HFFc6 (cell line): ENCODE data around the gene SLC22A5. TPM values are rescaled to one million over a fixed set of nuclear protein-coding genes. Genes with fewer than 3 reads are reported as not detected.

Source experiments
- DNase-seq: peaks from one replicate; pipeline ENCODE4 v3.0.0-alpha.2; 2018
- H3K27ac Mint-ChIP-seq: 2 replicates; pipeline ENCODE4 v1.8.0; 2020; ENCODE audit warnings: mild to moderate bottlenecking, mixed read lengths
- H3K27me3 Mint-ChIP-seq: 2 replicates; pipeline ENCODE4 v1.8.0; 2021; ENCODE audit warnings: mild to moderate bottlenecking, moderate library complexity, mixed read lengths; ENCODE audit not compliant: insufficient read depth
- H3K36me3 Mint-ChIP-seq: 2 replicates; pipeline ENCODE4 v1.8.0; 2021; ENCODE audit warnings: low read depth, mixed read lengths
- H3K4me1 Mint-ChIP-seq: 2 replicates; pipeline ENCODE4 v1.8.0; 2020; ENCODE audit warnings: low read depth, mixed read lengths
- H3K4me3 Mint-ChIP-seq: 2 replicates; pipeline ENCODE4 v1.8.0; 2020; ENCODE audit warnings: mild to moderate bottlenecking, moderate library complexity, mixed read lengths
- H3K9me3 Mint-ChIP-seq: 2 replicates; pipeline ENCODE4 v1.8.0; 2020; ENCODE audit warnings: mild to moderate bottlenecking, mixed read lengths
- total RNA-seq, 6 experiments: library from RNA; stranded (reverse); fragmentation: NEBNext Ultra II Directional; extraction: Animal tissue kit (Norgen Biotek cat#: 25700); gene quantifications; 2 replicates in 1 of 6; 3 replicates in 5 of 6; pipeline ENCODE4 v1.2.3, GENCODE V29; 2021
- TF ChIP-seq, protein P1 (sequence below): fragments of 200-600 bp; sonication (generic); IDR thresholded peaks from 2 replicates; pipeline ENCODE4 v1.5.0; 2021; ENCODE audit warnings: antibody characterized with exemption, mild to moderate bottlenecking

The SLC22A5 gene
- total RNA-seq, 6 experiments from 2014 or later = 3.8 to 5.6 (median 4.9) TPM

DNA sequence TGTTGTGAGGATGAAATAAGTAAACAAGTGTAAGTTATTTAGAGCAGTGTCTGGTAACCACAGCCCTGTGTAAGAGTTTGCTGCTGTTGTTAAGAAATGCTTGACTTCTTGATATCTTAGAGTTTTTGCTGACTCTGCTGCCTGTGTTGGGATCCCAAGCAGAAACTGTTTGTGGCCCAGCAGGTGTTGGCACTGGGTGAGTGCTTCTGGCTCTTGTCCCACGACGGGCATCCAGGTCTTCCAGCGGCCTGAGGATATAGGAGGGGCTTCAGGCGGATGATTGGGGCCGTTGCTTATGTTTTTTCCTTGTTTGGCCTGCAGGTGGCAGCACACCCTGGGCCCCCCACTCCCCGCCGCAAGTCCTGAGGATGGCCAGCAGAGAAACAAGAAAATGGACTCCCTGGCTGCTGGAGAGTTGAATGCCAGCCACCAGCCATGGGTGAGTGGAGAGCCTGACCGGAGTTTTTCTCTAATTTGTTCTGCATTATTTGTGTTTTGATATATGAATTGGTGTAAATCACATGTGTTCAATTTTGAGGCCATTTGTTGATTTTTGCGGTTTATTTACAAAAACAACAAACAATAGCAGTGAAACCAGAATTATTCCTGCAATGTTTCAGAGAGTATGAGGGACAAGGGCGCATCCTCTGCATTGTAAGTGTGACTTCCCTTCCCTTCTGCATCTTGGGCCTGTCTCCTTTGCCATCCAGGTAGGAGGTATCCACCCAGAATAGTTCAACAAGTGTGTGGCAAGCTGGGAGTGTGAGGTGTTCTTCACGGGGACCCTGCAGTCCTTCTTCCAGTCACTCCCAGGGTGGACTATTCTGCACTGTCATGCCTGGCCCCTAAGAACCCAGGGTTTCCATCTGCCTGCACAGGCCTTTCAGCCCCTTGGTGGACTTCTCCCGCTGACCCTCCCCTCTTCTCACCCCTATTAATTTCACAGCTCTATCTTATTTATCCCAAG lies 50.3 kb downstream of the SLC22A5 start:
- TF ChIP-seq, protein P1, sequence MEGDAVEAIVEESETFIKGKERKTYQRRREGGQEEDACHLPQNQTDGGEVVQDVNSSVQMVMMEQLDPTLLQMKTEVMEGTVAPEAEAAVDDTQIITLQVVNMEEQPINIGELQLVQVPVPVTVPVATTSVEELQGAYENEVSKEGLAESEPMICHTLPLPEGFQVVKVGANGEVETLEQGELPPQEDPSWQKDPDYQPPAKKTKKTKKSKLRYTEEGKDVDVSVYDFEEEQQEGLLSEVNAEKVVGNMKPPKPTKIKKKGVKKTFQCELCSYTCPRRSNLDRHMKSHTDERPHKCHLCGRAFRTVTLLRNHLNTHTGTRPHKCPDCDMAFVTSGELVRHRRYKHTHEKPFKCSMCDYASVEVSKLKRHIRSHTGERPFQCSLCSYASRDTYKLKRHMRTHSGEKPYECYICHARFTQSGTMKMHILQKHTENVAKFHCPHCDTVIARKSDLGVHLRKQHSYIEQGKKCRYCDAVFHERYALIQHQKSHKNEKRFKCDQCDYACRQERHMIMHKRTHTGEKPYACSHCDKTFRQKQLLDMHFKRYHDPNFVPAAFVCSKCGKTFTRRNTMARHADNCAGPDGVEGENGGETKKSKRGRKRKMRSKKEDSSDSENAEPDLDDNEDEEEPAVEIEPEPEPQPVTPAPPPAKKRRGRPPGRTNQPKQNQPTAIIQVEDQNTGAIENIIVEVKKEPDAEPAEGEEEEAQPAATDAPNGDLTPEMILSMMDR = peak; percentile 95
- Mint-ChIP-seq H3K9me3 (no peaks in the 10 kb centered on the region), H3K27me3 (no peaks in the 10 kb centered on the region), H3K27ac (peak overlapping the region; percentile 49), H3K4me3 (peak overlapping the region; percentile 2; the same call in 1 of the 2 replicates), H3K36me3 (peaks cover 4% of the 10 kb centered on the region; the same call in 1 of the 2 replicates), H3K4me1 (peaks cover 62% of the 10 kb centered on the region)
- DNase-seq = peak; percentile 65

DNA sequence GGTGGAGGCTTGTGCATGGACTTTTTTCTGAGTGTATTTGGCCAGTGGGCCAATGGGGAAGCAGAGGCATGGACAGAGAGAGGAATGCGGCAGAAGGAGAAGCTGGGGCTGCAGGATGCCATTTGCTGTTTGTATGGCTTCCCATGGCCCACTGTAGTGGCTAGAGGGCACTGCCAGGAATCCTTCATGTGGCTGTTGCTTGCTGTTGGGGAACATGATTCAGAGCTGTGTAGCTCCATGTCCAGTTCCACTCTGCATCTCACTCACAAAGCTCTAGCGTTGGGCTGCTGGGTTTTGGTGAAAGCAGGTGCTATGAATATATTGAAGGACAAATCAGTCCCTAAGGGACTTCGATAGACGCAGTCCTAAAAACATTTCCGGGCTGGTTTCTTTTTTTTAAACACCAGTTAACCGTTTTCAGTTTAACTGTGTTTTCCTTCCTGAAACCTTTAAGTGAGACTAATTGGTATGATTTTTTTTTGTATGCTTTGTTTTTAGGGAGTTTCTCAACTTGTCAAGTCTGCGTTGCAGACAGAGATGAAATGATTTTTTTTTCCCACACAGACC lies 51.3 kb downstream of the SLC22A5 start:
- TF ChIP-seq, protein P1 = no peak
- Mint-ChIP-seq H3K4me3 (no peak overlapping the region), H3K9me3 (no peaks in the 10 kb centered on the region), H3K27ac (no peak overlapping the region), H3K27me3 (no peaks in the 10 kb centered on the region), H3K36me3 (peaks cover 4% of the 10 kb centered on the region; the same call in 1 of the 2 replicates), H3K4me1 (peaks cover 67% of the 10 kb centered on the region)
- DNase-seq = no peak

DNA sequence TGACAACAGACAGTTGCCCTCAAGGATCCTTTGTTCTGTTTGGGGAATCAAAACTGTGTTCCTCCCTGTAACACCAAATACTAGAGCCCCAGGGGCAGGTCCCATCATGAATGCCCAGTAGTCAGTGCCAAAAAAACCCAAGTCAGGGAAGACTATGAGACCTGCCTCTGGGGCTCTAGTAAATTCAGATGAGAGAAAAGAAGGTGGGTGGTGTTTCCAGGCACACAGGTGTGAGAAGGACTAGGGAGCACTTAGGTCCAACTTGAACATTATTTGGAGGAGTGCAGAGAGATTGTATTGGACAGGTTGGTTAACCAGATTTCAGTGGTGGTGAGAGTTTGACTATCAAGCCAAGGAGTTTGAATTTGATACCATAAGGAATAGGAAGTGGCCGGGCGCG lies 52.0 kb downstream of the SLC22A5 start:
- DNase-seq = no peak
- Mint-ChIP-seq H3K4me1 (peaks cover 74% of the 10 kb centered on the region), H3K4me3 (no peak overlapping the region), H3K27ac (peak overlapping the region; percentile 16; the same call in 1 of the 2 replicates), H3K27me3 (no peaks in the 10 kb centered on the region), H3K9me3 (no peaks in the 10 kb centered on the region), H3K36me3 (peaks cover 4% of the 10 kb centered on the region; the same call in 1 of the 2 replicates)
- TF ChIP-seq, protein P1 = no peak

DNA sequence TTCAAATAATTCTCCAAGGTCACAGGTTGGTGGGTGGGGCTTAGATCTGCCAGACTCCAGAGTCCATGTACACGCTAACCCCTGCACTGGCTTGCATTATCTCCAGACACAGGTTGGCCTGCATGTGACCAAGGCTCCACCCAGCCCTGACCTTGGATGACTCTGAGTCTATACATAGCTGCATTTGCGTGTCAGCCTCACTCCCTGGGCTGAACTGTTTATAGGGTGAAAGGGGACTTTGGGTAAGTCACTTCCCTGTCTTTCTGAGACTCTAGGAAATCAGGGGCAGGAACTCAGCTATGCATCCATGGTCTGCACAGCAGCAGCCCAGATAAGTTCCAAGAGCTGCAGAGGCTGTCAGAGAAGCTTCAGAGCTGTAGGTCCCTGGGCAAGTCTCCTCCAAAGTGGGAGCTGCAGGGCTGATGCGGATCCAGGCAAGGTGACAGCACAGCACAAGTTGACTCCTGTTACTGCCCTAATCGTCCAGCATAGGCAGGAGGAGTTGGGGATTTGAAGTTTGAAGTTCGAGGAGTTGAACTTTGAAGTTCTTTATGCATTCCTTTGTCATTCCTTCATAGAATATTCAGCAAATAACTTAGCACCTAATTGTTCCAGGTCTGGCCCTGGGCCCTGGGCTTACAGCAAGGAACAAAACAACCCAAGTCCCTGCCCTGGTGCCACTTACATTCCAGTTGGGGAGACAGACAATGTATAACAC lies 53.4 kb downstream of the SLC22A5 start:
- H3K4me3 Mint-ChIP-seq = peak overlapping the region; percentile 9; the same call in 1 of the 2 replicates
- H3K4me1 Mint-ChIP-seq = peaks cover 82% of the 10 kb centered on the region

More for the DNA sequence above, 53.4 kb downstream of the SLC22A5 start:
- TF ChIP-seq, protein P1 = no peak
- peak overlapping the region; percentile 68 for H3K27ac Mint-ChIP-seq
- no peaks in the 10 kb centered on the region for H3K27me3 Mint-ChIP-seq
- H3K36me3 Mint-ChIP-seq = peaks cover 4% of the 10 kb centered on the region; the same call in 1 of the 2 replicates
- DNase-seq = peak; percentile 43
- H3K9me3 Mint-ChIP-seq = no peaks in the 10 kb centered on the region
